Left cardiac atrium (tissue), 4 donors: ENCODE results near the gene SH3D21. TPM values are rescaled to one million over a fixed set of nuclear protein-coding genes. Genes with fewer than 3 reads are reported as not detected.

Experiments used
- ATAC-seq, 2 donors: fragments of 200-7000 bp; cut with Tn5 transposase; one replicate each; pipeline ENCODE4 v1.9.1; 2020; ENCODE audit warnings: mild to moderate bottlenecking in 2 of 2, moderate library complexity in 2 of 2
- DNase-seq: peaks from one replicate; pipeline ENCODE4 v3.0.0-alpha.2; 2020
- intact Hi-C, 2 donors: fragments of 100-400 bp; cut with DNase I; formaldehyde crosslinking; loops; one replicate each; pipeline versions ENCODE4 v1.14.1 to v1.15.1; 2022 to 2023
- total RNA-seq, 2 donors: library from RNA; stranded (reverse); fragmentation: NEBNext Ultra II Directional; extraction: Animal tissue kit (Norgen Biotek cat#: 25700); gene quantifications; one replicate each; pipeline ENCODE4 v1.2.1, GENCODE V29; 2021
- donor health status: DM: no; HTN: yes; CAD: no.
- donor health status: DM: no; HTN: yes; CAD: no; lungs with severe emphysema.
- donor health status: DM: yes; HTN: yes; CAD: no.
- donor health status: Dilated cardiomyopathy.

The SH3D21 gene
- total RNA-seq, 2 donors from 2014 or later = 2.5 to 3.0 TPM

DNA sequence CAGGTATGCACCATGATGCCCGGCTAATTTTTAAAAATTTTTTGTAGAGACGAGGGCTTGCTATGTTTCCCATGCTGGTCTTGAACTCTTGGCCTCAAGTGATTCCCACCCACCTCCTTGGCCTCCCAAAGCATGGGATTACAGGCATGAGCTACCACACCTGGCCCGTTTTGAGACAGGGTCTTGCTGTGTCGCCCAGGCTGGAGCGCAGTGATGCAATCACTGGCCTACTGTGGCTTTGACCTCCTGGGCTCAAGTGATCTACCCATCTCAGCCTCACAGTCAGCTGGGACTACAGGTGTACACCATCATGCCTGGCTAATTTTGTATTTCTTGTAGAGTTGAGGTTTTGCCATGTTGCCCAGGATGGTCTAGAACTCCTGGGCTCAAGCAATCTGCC is 7.5 kb upstream of the SH3D21 start:
- ATAC-seq (no peak), DNase-seq (no peak)
- intact Hi-C loops = loop anchor here in 1 of 2 donors (5.0 kb wide), 1 partner anchor 124 kb away; no protein-coding TSS in a partner anchor

DNA sequence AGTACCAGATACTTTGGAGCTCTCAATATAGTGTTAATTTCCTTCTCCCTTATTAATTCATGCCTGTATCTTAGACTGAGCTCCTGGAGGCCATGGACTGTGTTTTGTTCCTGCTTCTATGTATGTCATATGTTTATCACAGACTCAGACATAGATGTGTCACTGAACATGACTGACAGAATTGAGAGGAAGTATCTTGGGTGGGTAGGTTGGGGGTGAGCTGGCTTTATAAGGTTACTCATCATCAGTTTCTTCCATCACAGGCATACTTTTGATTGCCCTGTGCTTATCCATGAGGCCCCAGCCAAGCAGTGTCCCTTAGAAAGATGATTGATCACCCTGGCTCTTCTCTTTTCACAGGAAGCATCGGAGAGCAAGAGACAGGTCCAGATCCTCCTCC is 5.6 kb upstream of the SH3D21 start:
- DNase-seq (no peak), ATAC-seq (peak in 1 of 2 donors; percentile 4)
- intact Hi-C loops = no loop called here

DNA sequence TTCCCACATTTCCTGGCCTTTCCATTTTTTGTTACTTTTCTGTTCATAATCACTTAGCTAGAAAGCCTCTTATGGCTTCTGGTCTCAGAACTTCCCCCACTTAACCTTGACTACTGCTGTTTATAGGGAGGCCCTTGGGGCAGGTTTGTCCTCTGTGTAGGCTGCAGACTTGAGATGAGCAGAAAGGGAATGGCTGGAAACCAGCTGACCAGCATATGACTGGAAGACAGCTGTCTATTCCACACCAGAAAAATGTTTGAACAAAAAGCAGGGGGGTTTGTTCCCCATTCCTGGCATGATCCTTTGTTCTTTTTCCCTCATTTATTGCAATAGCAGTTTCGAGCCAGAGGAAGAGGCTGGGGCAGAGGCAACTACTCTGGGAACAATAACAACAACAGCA is 4.9 kb upstream of the SH3D21 start:
- ATAC-seq (no peak), DNase-seq (no peak)
- intact Hi-C loops = no loop called here

- intact Hi-C loops = no loop called here
Observed at GRCh38 chr1:36303244-36303643, 2.9 kb upstream of the SH3D21 start.

DNA sequence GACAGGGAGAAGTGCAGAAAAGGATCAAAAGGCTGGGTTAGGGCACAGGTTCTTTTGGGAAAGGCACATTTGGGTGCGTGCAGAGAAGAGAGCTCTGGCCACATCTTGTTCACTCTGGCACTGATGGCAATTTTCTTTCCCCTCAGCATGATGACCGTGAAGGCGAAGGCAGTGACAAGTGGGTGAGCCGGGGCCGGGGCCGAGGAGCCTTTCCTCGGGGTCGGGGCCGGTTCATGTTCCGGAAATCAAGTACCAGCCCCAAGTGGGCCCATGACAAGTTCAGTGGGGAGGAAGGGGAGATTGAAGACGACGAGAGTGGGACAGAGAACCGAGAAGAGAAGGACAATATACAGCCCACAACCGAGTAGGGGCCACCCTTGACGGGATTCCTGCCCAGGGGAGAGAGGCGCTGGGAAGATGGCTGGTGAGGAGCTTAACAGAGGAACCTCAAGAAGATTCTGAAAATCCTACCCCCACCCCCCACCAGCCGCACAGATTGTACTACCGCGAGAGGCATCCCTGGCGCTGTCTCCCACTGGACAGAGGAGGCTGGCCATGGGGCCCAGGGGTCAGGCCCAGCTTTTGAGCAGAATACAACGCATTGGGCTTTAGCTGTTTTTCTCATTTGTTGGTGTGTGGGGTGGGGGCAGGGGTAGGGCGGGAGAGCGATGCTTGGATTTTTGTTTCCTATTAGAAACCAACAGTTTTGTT is 2.4 kb upstream of the SH3D21 start:
- intact Hi-C loops = no loop called here
- ATAC-seq (no peak), DNase-seq (no peak)

More at GRCh38 chr1:36303244-36303643, 2.9 kb upstream of the SH3D21 start:
- DNase-seq (no peak), ATAC-seq (no peak)

DNA sequence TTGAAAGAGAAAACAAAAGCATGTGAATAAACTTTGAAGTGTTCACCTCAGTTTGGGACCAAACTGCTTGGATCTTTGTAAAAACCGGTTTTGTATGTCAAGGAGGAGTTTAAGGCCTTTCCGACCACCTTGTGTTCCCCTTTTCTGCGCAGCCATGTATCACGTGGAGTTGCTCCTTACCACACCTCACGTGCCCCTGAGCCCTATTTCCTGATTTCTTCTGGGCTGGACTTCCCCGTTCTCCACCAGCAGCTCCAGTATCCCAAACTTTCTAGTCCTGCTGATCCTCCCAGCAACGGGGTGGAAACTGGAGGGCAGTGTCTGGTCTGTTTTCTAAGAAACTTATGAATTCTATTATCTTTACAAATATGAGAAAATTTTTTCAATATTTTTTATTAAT is 1.6 kb upstream of the SH3D21 start:
- intact Hi-C loops = no loop called here
- ATAC-seq (no peak), DNase-seq (no peak)

- intact Hi-C loops = no loop called here
- ATAC-seq = no peak
- no peak for DNase-seq
Observed at GRCh38 chr1:36304970-36305914, 926 bp upstream of the SH3D21 start.

DNA sequence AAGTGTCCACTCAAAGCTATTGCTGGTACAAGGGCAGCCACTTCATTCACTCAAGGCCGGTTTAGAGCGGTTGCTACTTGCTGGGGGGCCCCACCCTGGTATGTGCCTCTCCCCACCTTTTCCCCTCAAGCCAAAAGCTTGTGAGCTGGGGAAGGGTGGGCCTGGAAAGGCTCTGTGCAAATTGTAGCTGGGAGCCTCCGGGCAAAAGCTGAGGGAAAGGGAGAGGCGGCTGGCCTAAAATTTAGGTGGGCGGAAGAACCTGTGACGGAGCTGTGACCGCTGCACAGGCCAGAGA is 306 bp upstream of the SH3D21 start:
- ATAC-seq (no peak), DNase-seq (no peak)
- intact Hi-C loops = no loop called here

GRCh38 chr1:36306902-36307456 is 811 bp downstream of the SH3D21 start:
- DNase-seq = peak; percentile 94
- intact Hi-C loops = no loop called here
- ATAC-seq = peak; percentile 99

DNA sequence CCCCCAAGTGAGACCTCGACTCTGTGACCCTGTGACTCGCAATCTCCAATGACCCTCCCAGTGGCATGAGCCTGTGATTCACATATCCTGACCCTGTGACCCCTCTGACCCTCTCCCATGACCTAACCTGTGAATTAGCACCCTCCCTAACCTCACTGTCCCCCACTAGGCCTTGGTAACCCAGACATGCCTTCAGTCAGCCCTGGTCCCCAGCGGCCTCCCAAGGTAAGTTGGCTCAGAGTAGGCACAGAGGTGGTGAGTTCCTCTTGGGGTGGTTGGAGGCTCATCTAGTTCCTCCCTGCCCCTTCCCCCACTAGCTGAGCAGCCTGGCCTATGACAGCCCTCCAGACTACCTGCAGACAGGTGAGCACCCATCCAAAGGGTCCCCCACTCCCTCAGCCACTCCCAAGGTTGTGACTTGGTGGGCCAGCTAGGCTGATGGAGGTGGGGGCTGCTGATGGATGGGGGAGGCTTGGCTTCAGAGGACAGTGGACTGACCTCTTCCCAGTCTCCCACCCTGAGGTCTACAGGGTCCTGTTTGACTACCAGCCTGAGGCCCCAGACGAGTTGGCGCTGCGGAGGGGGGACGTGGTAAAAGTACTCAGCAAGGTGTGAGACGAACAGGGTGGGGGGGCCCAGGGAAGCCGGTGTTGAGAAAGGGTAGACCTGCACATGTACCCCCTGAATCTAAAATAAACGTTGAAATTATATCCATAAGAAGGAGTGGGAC is 1.6 kb downstream of the SH3D21 start:
- no peak for DNase-seq
- ATAC-seq = no peak
- intact Hi-C loops = no loop called here

GRCh38 chr1:36309397-36309796 is 3.2 kb downstream of the SH3D21 start:
- DNase-seq (no peak), ATAC-seq (no peak)
- intact Hi-C loops = no loop called here

DNA sequence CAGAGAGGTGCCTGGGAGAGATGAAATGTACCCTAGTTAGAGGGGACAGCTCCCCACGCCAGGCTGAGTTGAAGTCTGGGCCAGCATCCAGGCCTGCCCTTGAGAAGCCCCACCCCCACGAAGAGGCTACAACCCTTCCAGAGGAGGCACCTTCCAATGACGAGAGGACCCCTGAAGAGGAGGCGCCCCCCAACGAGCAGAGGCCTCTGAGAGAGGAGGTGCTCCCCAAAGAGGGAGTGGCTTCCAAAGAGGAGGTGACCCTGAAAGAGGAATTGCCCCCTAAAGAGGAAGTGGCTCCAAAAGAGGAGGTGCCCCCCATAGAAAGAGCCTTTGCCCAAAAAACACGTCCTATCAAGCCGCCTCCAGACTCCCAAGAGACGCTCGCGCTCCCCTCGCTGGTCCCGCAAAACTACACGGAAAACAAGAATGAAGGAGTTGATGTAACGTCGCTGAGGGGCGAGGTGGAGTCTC is 14.2 kb downstream of the SH3D21 start:
- ATAC-seq (no peak), DNase-seq (no peak)
- intact Hi-C loops = no loop called here

DNA sequence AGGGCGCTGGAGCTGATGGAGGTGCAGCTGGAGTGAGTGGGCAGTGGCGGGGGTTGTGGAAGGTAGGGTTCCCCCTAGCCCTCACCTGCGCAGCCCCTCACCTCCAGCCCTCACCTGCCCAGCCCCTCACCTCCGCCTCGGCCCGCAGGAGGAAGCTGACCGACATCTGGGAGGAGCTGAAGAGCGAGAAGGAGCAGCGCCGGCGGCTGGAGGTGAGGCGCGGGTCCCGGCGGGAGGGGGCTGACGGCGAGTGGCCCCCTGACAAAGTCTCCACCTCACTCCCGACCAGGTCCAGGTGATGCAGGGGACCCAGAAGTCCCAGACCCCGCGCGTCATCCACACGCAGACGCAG is 14.6 kb downstream of the SH3D21 start:
- intact Hi-C loops = no loop called here
- ATAC-seq (no peak), DNase-seq (no peak)

- peak; percentile 66 to 68 for ATAC-seq
- DNase-seq = peak; percentile 80
- intact Hi-C loops = no loop called here
Observed at GRCh38 chr1:36321119-36321951, 15.2 kb downstream of the SH3D21 start.

GRCh38 chr1:36322041-36322785 is 16.0 kb downstream of the SH3D21 start:
- DNase-seq (no peak), ATAC-seq (peak; percentile 1)
- intact Hi-C loops = no loop called here

- intact Hi-C loops = no loop called here
- ATAC-seq (peak; percentile 18 to 43), DNase-seq (peak; percentile 63)
Observed at GRCh38 chr1:36322786-36323635, 16.8 kb downstream of the SH3D21 start.
